HepG2 (cell line): ENCODE data around the gene TRUB1. TPM values are rescaled to one million over a fixed set of nuclear protein-coding genes. Genes with fewer than 3 reads are reported as not detected.

Source experiments
- AHDC1 ChIP-seq: sonication (generic); formaldehyde crosslinking; IDR thresholded peaks from 2 replicates; pipeline ENCODE4 v1.5.1; 2020; ENCODE audit warnings: mild to moderate bottlenecking, missing genetic modification reagents, borderline replicate concordance
- FOXP1 ChIP-seq, 2 experiments: fragments of 450-650 bp in 1 of 2; IDR thresholded peaks; 2 replicates each; pipeline ENCODE4 v1.6.1; 2017 to 2018; ENCODE audit warnings: antibody characterized with exemption in 1 of 2
- MZF1 ChIP-seq: sonication (generic); formaldehyde crosslinking; IDR thresholded peaks from 2 replicates; pipeline ENCODE4 v1.8.1; 2023; ENCODE audit warnings: mild to moderate bottlenecking, missing genetic modification reagents, borderline replicate concordance
- PHB2 ChIP-seq: fragments of 450-650 bp; IDR thresholded peaks from 2 replicates; pipeline ENCODE4 v1.6.1; 2018; ENCODE audit not compliant: partially characterized antibody
- PPARG ChIP-seq: conservative IDR thresholded peaks from 2 replicates; pipeline ENCODE4 v1.6.1; 2016; ENCODE audit warnings: missing biosample characterization, missing genetic modification reagents
- RNF2 ChIP-seq: fragments of 450-650 bp; conservative IDR thresholded peaks from 2 replicates; pipeline ENCODE4 v1.6.1; 2016; ENCODE audit warnings: low read depth
- RNF219 ChIP-seq: sonication (generic); formaldehyde crosslinking; IDR thresholded peaks from 2 replicates; pipeline ENCODE4 v1.5.0; 2020; ENCODE audit warnings: mild to moderate bottlenecking, missing genetic modification reagents
- SRSF9 ChIP-seq: fragments of 200-400 bp; formaldehyde crosslinking; IDR thresholded peaks from 2 replicates; pipeline ENCODE4 v1.6.1; 2018; ENCODE audit warnings: borderline replicate concordance, mild to moderate bottlenecking, low read depth, low read length; ENCODE audit not compliant: insufficient read depth, poor library complexity, severe bottlenecking
- TBP ChIP-seq: sonication (generic); formaldehyde crosslinking; IDR thresholded peaks from 2 replicates; pipeline ENCODE4 v1.5.0; 2020; ENCODE audit warnings: missing genetic modification reagents
- TFE3 ChIP-seq: IDR thresholded peaks from 2 replicates; pipeline ENCODE4 v1.6.1; 2016
- TIGD3 ChIP-seq: sonication (generic); formaldehyde crosslinking; IDR thresholded peaks from 2 replicates; pipeline ENCODE4 v1.5.1; 2020; ENCODE audit warnings: mild to moderate bottlenecking, missing genetic modification reagents, borderline replicate concordance
- ZKSCAN8 ChIP-seq: IDR thresholded peaks from 2 replicates; pipeline ENCODE4 v1.6.1; 2016; ENCODE audit warnings: borderline replicate concordance, missing genetic modification reagents, missing compliant biosample characterization
- ZNF225 ChIP-seq: sonication (generic); formaldehyde crosslinking; IDR thresholded peaks from 2 replicates; pipeline ENCODE4 v1.4.0; 2020; ENCODE audit warnings: mild to moderate bottlenecking, missing genetic modification reagents
- ZNF275 ChIP-seq: sonication (generic); formaldehyde crosslinking; IDR thresholded peaks from 2 replicates; pipeline ENCODE4 v1.8.0; 2022; ENCODE audit warnings: missing genetic modification reagents, mild to moderate bottlenecking, inconsistent platforms, borderline replicate concordance
- ZNF83 ChIP-seq: sonication (generic); formaldehyde crosslinking; IDR thresholded peaks from 2 replicates; pipeline ENCODE4 v1.4.0; 2020; ENCODE audit warnings: missing genetic modification reagents, mild to moderate bottlenecking, borderline replicate concordance
- polyA plus RNA-seq, 8 experiments: library from polyadenylated mRNA; depleted of rRNA in 3 of 8; stranded (reverse) in 7 of 8; unstranded in 1 of 8; fragments of >200 nt; fragmentation: Illumina TruSeq in 4 of 8; extraction: Trizol in 4 of 8; gene quantifications; 2 replicates each; pipeline versions ENCODE4 v1.2.1 to v1.2.3, GENCODE V29; 2011 to 2016; ENCODE audit warnings: low read depth in 4 of 8, missing spikeins in 1 of 8, mixed read lengths in 1 of 8; ENCODE audit not compliant: insufficient read depth in 1 of 8
- total RNA-seq, 5 experiments: library from RNA; depleted of rRNA; stranded (reverse); fragments of >200 nt; fragmentation: Illumina TruSeq; extraction: Trizol; gene quantifications; 2 replicates each; pipeline ENCODE4 v1.2.3, GENCODE V29; 2016; ENCODE audit warnings: low read depth in 1 of 5

Gene TRUB1
- total and polyA plus RNA-seq, 2 of the 13 experiments (the other 11 are each of a cell fraction or from before 2014, with no cell fraction given): 10.6 to 38.9 TPM

GRCh38 chr10:114937962-114938855 is at the start of gene TRUB1 (continued):
- TF ChIP-seq FOXP1 (IDR thresholded peaks at IDR 0.05) (no peak), FOXP1 (CRISPR knock-in tag; IDR thresholded peaks at IDR 0.05) (peak; percentile 33; the same call in 1 of the 2 replicates), RNF2 (no peak), PHB2 (no peak), ZNF275 (CRISPR knock-in tag) (no peak), ZNF225 (CRISPR knock-in tag) (0 out of 2 replicates have a peak, but pooled peaks have one; percentile 73), ZKSCAN8 (peak; percentile 45; the same call in 1 of the 2 replicates), TBP (CRISPR knock-in tag) (no peak), SRSF9 (no peak), AHDC1 (CRISPR knock-in tag) (no peak; the same call in 1 of the 2 replicates), PPARG (CRISPR knock-in tag) (no peak), MZF1 (CRISPR knock-in tag) (no peak), RNF219 (CRISPR knock-in tag) (no peak), TFE3 (peak; percentile 47), ZNF83 (CRISPR knock-in tag) (no peak), TIGD3 (CRISPR knock-in tag) (no peak)
